Ishikawa (cell line): ENCODE data around the gene DPF1.

Source experiments
- CEBPB ChIP-seq: IDR thresholded peaks from 2 replicates; pipeline ENCODE4 v1.6.1; 2012
- CREB1 ChIP-seq: IDR thresholded peaks from 2 replicates; pipeline ENCODE4 v1.6.1; 2012; ENCODE audit warnings: low read depth
- EGR1 ChIP-seq: IDR thresholded peaks from 2 replicates; pipeline ENCODE4 v1.6.1; 2012
- EP300 ChIP-seq: IDR thresholded peaks from 2 replicates; pipeline ENCODE4 v1.6.1; 2012; ENCODE audit warnings: borderline replicate concordance
- FOXM1 ChIP-seq: IDR thresholded peaks from 2 replicates; pipeline ENCODE4 v1.6.1; 2012; ENCODE audit warnings: low read depth, borderline replicate concordance
- NFIC ChIP-seq: IDR thresholded peaks from 2 replicates; pipeline ENCODE4 v1.6.1; 2012
- RAD21 ChIP-seq: IDR thresholded peaks from 2 replicates; pipeline ENCODE4 v1.6.1; 2012; ENCODE audit warnings: low read depth
- TAF1 ChIP-seq: IDR thresholded peaks from 2 replicates; pipeline ENCODE4 v1.6.1; 2012; ENCODE audit warnings: low read depth, mild to moderate bottlenecking
- TCF12 ChIP-seq: IDR thresholded peaks from 2 replicates; pipeline ENCODE4 v1.6.1; 2012; ENCODE audit warnings: low read depth
- TEAD4 ChIP-seq: IDR thresholded peaks from 2 replicates; pipeline ENCODE4 v1.6.1; 2012
- YY1 ChIP-seq: IDR thresholded peaks from 2 replicates; pipeline ENCODE4 v1.6.1; 2012; ENCODE audit warnings: low read depth
- ZBTB7A ChIP-seq: IDR thresholded peaks from 2 replicates; pipeline ENCODE4 v1.6.1; 2012; ENCODE audit warnings: low read depth
- TF ChIP-seq, protein P1 (sequence below): IDR thresholded peaks from 2 replicates; pipeline ENCODE4 v1.6.1; 2012; ENCODE audit warnings: low read depth, mild to moderate bottlenecking
- TF ChIP-seq, protein P2 (sequence below): IDR thresholded peaks from 2 replicates; pipeline ENCODE4 v1.6.1; 2012
- TF ChIP-seq, protein P3 (sequence below): IDR thresholded peaks from 2 replicates; pipeline ENCODE4 v1.6.1; 2012

Gene DPF1

DNA sequence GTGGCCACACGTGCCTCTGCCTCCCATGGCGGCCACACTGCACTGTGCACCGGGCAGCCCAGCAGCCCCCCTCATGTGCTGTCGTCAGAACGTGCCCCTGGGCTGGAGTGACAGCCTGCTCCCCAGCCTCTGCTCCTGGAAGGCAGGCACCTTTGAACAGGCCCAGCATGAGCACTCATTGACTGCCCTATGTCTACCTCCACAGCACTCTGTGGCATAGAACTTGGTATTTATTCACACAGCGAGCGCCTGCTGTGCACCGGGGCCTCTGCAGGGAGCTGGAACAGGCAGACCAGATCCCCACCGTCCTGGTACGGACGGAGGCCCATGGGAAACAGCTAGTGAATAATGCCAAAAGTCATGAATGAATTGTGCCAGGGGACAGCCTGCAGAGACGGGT is 53.7 kb downstream of the DPF1 start:
- TF ChIP-seq, protein P1, sequence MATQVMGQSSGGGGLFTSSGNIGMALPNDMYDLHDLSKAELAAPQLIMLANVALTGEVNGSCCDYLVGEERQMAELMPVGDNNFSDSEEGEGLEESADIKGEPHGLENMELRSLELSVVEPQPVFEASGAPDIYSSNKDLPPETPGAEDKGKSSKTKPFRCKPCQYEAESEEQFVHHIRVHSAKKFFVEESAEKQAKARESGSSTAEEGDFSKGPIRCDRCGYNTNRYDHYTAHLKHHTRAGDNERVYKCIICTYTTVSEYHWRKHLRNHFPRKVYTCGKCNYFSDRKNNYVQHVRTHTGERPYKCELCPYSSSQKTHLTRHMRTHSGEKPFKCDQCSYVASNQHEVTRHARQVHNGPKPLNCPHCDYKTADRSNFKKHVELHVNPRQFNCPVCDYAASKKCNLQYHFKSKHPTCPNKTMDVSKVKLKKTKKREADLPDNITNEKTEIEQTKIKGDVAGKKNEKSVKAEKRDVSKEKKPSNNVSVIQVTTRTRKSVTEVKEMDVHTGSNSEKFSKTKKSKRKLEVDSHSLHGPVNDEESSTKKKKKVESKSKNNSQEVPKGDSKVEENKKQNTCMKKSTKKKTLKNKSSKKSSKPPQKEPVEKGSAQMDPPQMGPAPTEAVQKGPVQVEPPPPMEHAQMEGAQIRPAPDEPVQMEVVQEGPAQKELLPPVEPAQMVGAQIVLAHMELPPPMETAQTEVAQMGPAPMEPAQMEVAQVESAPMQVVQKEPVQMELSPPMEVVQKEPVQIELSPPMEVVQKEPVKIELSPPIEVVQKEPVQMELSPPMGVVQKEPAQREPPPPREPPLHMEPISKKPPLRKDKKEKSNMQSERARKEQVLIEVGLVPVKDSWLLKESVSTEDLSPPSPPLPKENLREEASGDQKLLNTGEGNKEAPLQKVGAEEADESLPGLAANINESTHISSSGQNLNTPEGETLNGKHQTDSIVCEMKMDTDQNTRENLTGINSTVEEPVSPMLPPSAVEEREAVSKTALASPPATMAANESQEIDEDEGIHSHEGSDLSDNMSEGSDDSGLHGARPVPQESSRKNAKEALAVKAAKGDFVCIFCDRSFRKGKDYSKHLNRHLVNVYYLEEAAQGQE: no peak
- TF ChIP-seq TAF1 (no peak), TEAD4 (no peak), ZBTB7A (no peak), RAD21 (no peak), FOXM1 (no peak), CEBPB (no peak), TCF12 (no peak), CREB1 (no peak)
- TF ChIP-seq, protein P2, sequence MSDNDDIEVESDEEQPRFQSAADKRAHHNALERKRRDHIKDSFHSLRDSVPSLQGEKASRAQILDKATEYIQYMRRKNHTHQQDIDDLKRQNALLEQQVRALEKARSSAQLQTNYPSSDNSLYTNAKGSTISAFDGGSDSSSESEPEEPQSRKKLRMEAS: no peak
- TF ChIP-seq, protein P3, sequence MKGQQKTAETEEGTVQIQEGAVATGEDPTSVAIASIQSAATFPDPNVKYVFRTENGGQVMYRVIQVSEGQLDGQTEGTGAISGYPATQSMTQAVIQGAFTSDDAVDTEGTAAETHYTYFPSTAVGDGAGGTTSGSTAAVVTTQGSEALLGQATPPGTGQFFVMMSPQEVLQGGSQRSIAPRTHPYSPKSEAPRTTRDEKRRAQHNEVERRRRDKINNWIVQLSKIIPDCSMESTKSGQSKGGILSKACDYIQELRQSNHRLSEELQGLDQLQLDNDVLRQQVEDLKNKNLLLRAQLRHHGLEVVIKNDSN: no peak

DNA sequence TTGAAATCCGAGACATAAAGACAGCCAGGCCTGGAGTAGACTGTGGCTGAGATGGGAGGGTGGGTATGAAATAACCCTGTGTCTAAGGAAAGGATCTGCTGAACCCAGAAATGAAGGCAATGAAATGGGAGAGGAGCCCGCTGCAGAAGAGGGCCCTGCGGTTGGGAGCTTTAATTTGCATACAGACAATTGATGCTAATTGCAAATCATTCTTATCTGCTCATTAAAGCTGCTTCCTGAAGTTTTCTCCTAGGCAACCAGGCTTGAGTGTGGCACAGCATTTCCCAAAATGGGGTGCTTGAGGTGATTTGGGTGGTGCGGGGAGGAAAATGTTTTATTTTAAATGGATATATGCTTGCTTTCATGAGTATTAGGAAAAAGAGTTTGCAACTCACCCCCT is 55.4 kb downstream of the DPF1 start:
- TF ChIP-seq CEBPB: no peak
- TF ChIP-seq FOXM1: no peak
- no peak for TF ChIP-seq ZBTB7A
- no peak for TF ChIP-seq TAF1
- TF ChIP-seq EP300: no peak
- TF ChIP-seq, protein P1: no peak
- TF ChIP-seq, protein P2: no peak
- no peak for TF ChIP-seq EGR1
- no peak for TF ChIP-seq YY1
- no peak for TF ChIP-seq CREB1
- TF ChIP-seq, protein P3: no peak
- TF ChIP-seq TCF12: no peak
- no peak for TF ChIP-seq NFIC

DNA sequence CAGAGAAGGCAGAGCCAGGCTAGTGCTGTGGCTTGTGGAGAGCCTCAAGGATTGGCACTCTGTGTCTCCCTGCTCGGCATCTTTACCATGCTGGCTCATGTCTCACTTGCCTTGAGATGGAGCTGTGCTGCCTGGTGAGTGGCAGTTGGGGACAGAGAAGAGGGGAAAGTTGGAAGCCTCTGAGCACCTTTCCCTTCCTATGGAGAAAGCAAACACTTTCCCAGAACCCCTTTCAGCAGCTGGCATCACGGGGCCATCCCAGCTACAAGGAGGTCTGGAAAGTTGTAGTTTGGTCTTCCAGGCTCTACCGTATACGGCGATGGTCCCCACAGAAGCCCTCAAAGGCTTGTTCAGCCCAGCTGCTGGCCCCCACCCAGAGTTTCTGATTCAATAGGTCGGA is 58.7 kb downstream of the DPF1 start:
- TF ChIP-seq RAD21 (no peak), FOXM1 (no peak), CREB1 (no peak), TCF12 (no peak), TAF1 (no peak), ZBTB7A (no peak), TEAD4 (no peak)
- TF ChIP-seq, protein P2: no peak
- TF ChIP-seq, protein P1: no peak

DNA sequence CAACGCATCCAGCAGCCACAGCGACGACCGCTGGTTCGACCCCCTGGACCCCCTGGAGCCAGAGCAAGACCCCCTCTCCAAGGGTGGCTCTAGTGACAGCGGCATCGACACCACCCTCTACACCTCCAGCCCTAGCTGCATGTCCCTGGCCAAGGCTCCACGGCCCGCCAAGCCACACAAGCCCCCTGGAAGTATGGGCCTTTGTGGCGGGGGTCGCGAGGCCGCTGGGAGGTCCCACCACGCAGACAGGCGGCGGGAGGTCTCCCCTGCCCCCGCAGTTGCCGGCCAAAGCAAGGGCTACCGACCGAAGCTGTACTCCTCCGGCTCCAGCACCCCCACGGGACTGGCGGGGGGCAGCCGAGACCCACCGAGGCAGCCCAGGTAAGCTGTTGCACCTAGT is 59.5 kb downstream of the DPF1 start:
- TF ChIP-seq FOXM1 (no peak), RAD21 (no peak), CEBPB (no peak), YY1 (no peak), EP300 (no peak), EGR1 (no peak), TCF12 (no peak)
- TF ChIP-seq, protein P3: no peak
